Heart left ventricle (tissue), 16 donors: ENCODE measurements around the gene ZNF638. TPM values are rescaled to one million over a fixed set of nuclear protein-coding genes. Genes with fewer than 3 reads are reported as not detected.

ENCODE experiments used
- ATAC-seq, 4 donors: fragments of 200-7000 bp; cut with Tn5 transposase; one replicate each; pipeline ENCODE4 v1.9.1; 2020 to 2022; ENCODE audit warnings: moderate library complexity in 4 of 4, mild to moderate bottlenecking in 3 of 4, moderate number of reproducible peaks in 1 of 4
- DNase-seq, 5 donors: peaks; one replicate each; pipeline ENCODE4 v3.0.0-alpha.2; 2020
- H3K27ac ChIP-seq, 12 donors: fragments of 200-600 bp; sonication (generic) in 4 of 12; one replicate each; pipeline versions ENCODE4 v1.5.0 to v1.8.0; 2016 to 2022; ENCODE audit warnings: mild to moderate bottlenecking in 2 of 12
- H3K27me3 ChIP-seq, 9 donors: fragments of 200-600 bp; sonication (generic) in 2 of 9; one replicate each; pipeline versions ENCODE4 v1.5.1 to v1.8.0; 2016 to 2022; ENCODE audit warnings: mild to moderate bottlenecking in 3 of 9
- H3K36me3 ChIP-seq, 9 donors: fragments of 200-600 bp; sonication (generic) in 2 of 9; one replicate each; pipeline versions ENCODE4 v1.5.0 to v1.8.0; 2018 to 2022; ENCODE audit warnings: mild to moderate bottlenecking in 2 of 9
- H3K4me1 ChIP-seq, 12 donors: fragments of 200-600 bp; sonication (generic) in 4 of 12; one replicate each; pipeline versions ENCODE4 v1.5.0 to v1.8.0; 2016 to 2022; ENCODE audit warnings: mild to moderate bottlenecking in 3 of 12
- H3K4me3 ChIP-seq, 12 donors: fragments of 200-600 bp; sonication (generic) in 4 of 12; one replicate each; pipeline versions ENCODE4 v1.5.0 to v1.8.0; 2017 to 2022; ENCODE audit warnings: mild to moderate bottlenecking in 9 of 12, moderate library complexity in 4 of 12
- H3K9me3 ChIP-seq, 12 donors: fragments of 200-600 bp; sonication (generic) in 4 of 12; one replicate each; pipeline versions ENCODE4 v1.5.0 to v1.8.0; 2016 to 2022; ENCODE audit warnings: mild to moderate bottlenecking in 1 of 12
- CTCF ChIP-seq, 12 donors: fragments of 200-600 bp; sonication (generic) in 4 of 12; IDR thresholded peaks; one replicate each; pipeline versions ENCODE4 v1.5.0 to v1.8.0; 2018 to 2022; ENCODE audit warnings: antibody characterized with exemption in 12 of 12, mild to moderate bottlenecking in 5 of 12
- POLR2A ChIP-seq, 2 donors: fragments of 450-650 bp; IDR thresholded peaks; one replicate each; pipeline ENCODE4 v1.6.1; 2017; ENCODE audit warnings: antibody characterized with exemption in 2 of 2, mild to moderate bottlenecking in 2 of 2, moderate library complexity in 2 of 2
- WGBS, 4 donors: extraction: QIAGEN DNeasy Blood & Tissue Kit in 2 of 4; methylation state at CpG; one replicate each; pipeline versions ENCODE4 v1.1.5 to v1.1.7; 2013 to 2018; 5-methylcytosine and 5-hydroxymethylcytosine counted together
- intact Hi-C, 10 donors: fragments of 100-400 bp; cut with DNase I; formaldehyde crosslinking; loops; one replicate each; pipeline versions ENCODE4 v1.11.1 to v1.14.2; 2022
- polyA plus RNA-seq, 2 donors: library from polyadenylated mRNA; stranded (reverse); fragments of 200-250 nt; gene quantifications; one replicate each; pipeline ENCODE4 v1.2.3, GENCODE V29; 2013
- total RNA-seq, 9 donors: library from RNA; depleted of rRNA in 2 of 9; stranded (reverse); fragments of >200 nt in 2 of 9; fragmentation: NEBNext Ultra II Directional in 3 of 9; extraction: Animal tissue kit (Norgen Biotek cat#: 25700) in 3 of 9; gene quantifications; one replicate each; pipeline versions ENCODE4 v1.1.0 to v1.2.4, GENCODE V29; 2016 to 2023
- donor health status: ischemic (EF 13 %, LVEDD 7.1; RV severe dilation, severe dysfunction).
- donor health status: healthy with polysubstance abuse.
- donor health status: DM: no; HTN: yes; CAD: no.
- donor health status: DM: no; HTN: no; CAD: no.
- donor health status: ischemic (EF 25% LVEDD 6.9; RV normal size, moderate dysfunction).
- donor health status: ischemic (EF 25% LVEDD 5.7; RV mildly dilated, moderate dysfunction).
- donor health status: healthy.
- donor health status: DM: yes; HTN: yes; CAD: no.
- donor health status: ischemic (EF 35%, LVEDD 5.7; RV mildly dilated, moderate dysfunction).
- donor health status: nonischemic (EF 11% LVEDD 7.7; RV severe dilation, severe dysfunction).
- donor health status: DM: yes; HTN: yes; CAD: no.
- donor health status: PGD.
- donor health status: ischemic (EF 29% LVEDD 5.4; RV normal size, mild dysfunction).
- donor health status: nonischemic (EF 23%, LVEDD 6.1; RV moderate dilation, normal function).

Gene ZNF638
- total and polyA plus RNA-seq, 11 donors: 48.6 to 118 (median 84.1) TPM

GRCh38 chr2:71385012-71385411 lies 53.4 kb downstream of the ZNF638 start:
- intact Hi-C loops: loop anchor here in 1 of 10 donors (10.0 kb wide), 1 partner anchor 80 kb away; no protein-coding TSS in a partner anchor
- peaks cover 0 to 17% (median 0%) of the 10 kb centered on the region in 12 donors for H3K4me1 ChIP-seq
- 16 to 30% (median 25%) methylated on average over 1 of the region's 1 CpG for WGBS, 4 donors
- H3K27me3 ChIP-seq: no peaks in the 10 kb centered on the region
- TF ChIP-seq POLR2A (IDR thresholded peaks at IDR 0.05) (no peak), CTCF (IDR thresholded peaks at IDR 0.05) (no peak)
- DNase-seq: no peak
- peak; percentile 54 to 81 (median 60) for ATAC-seq
- no peak overlapping the region for H3K4me3 ChIP-seq
- no peaks in the 10 kb centered on the region for H3K9me3 ChIP-seq
- H3K36me3 ChIP-seq: peaks cover 0 to 100% (median 95%) of the 10 kb centered on the region in 9 donors
- H3K27ac ChIP-seq: peak overlapping the region in 1 of 12 donors; percentile 4

GRCh38 chr2:71388214-71388613 lies 56.6 kb downstream of the ZNF638 start:
- ATAC-seq (no peak), DNase-seq (no peak)
- no peaks in the 10 kb centered on the region for H3K27me3 ChIP-seq
- TF ChIP-seq CTCF (IDR thresholded peaks at IDR 0.05) (no peak), POLR2A (IDR thresholded peaks at IDR 0.05) (no peak)
- H3K9me3 ChIP-seq: no peaks in the 10 kb centered on the region
- no peak overlapping the region for H3K4me3 ChIP-seq
- no peak overlapping the region for H3K27ac ChIP-seq
- intact Hi-C loops: loop anchor here in 1 of 10 donors (10.0 kb wide), 1 partner anchor 83 kb away; no protein-coding TSS in a partner anchor
- H3K4me1 ChIP-seq: peaks cover 0 to 17% (median 0%) of the 10 kb centered on the region in 12 donors
- H3K36me3 ChIP-seq: peaks cover 0 to 98% (median 82%) of the 10 kb centered on the region in 9 donors
- 92 to 97% (median 96%) methylated on average over 16 of the region's 16 CpGs for WGBS, 4 donors

- Histone ChIP-seq H3K36me3 (peaks cover 0 to 99% (median 84%) of the 10 kb centered on the region in 9 donors), H3K27me3 (no peaks in the 10 kb centered on the region), H3K4me1 (peaks cover 0 to 11% (median 0%) of the 10 kb centered on the region in 12 donors), H3K27ac (no peak overlapping the region), H3K4me3 (no peak overlapping the region), H3K9me3 (no peaks in the 10 kb centered on the region)
- intact Hi-C loops: loop anchor here in 1 of 10 donors (10.0 kb wide), 1 partner anchor 85 kb away; no protein-coding TSS in a partner anchor
- DNase-seq: no peak
- WGBS, 4 donors: 87 to 92% (median 89%) methylated on average over 12 of the region's 12 CpGs
- TF ChIP-seq POLR2A (IDR thresholded peaks at IDR 0.05) (no peak), CTCF (IDR thresholded peaks at IDR 0.05) (no peak)
- peak in 1 of 4 donors; percentile 13 for ATAC-seq
Measured at GRCh38 chr2:71389384-71390072, 57.9 kb downstream of the ZNF638 start.

- DNase-seq: no peak
- H3K4me1 ChIP-seq: no peaks in the 10 kb centered on the region
- H3K36me3 ChIP-seq: peaks cover 0 to 99% (median 86%) of the 10 kb centered on the region in 9 donors
- H3K27ac ChIP-seq: no peak overlapping the region
- 89 to 93% (median 92%) methylated on average over 8 of the region's 8 CpGs for WGBS, 4 donors
- H3K9me3 ChIP-seq: no peaks in the 10 kb centered on the region
- no peak for ATAC-seq
- TF ChIP-seq POLR2A (IDR thresholded peaks at IDR 0.05) (no peak), CTCF (IDR thresholded peaks at IDR 0.05) (no peak)
- no peak overlapping the region for H3K4me3 ChIP-seq
- no peaks in the 10 kb centered on the region for H3K27me3 ChIP-seq
- intact Hi-C loops: no loop called here
Measured at GRCh38 chr2:71393216-71393615, 61.6 kb downstream of the ZNF638 start.
